ENCODE measurements around the gene CCNY. TPM values are rescaled to one million over a fixed set of nuclear protein-coding genes. Genes with fewer than 3 reads are reported as not detected.

CCNY gene
- total RNA-seq (10 to 100 TPM; 58.4 to 65.2 TPM), polyA plus RNA-seq (15.1 TPM)

- Histone ChIP-seq H3K4me1 (ENCODE audit: insufficient read depth, low read length) (peaks cover 43% of the 10 kb centered on the region), H3K9me3 (ENCODE audit: low read length) (no peaks in the 10 kb centered on the region), H3K36me3 (ENCODE audit: insufficient read depth, low read length) (no peaks in the 10 kb centered on the region), H3K27me3 (ENCODE audit: insufficient read depth, low read length, poor library complexity, severe bottlenecking) (no peaks in the 10 kb centered on the region), H3K4me3 (ENCODE audit: low read length) (peak within 1 kb of the TSS; percentile 77), H3K27ac (ENCODE audit: low read depth, low read length) (peak within 1 kb of the TSS; percentile 68)
- peak within 1 kb of the TSS; percentile 81 to 93 (median 90) for H3K27ac Mint-ChIP-seq
- H3K27me3 Mint-ChIP-seq = no peaks in the 10 kb centered on the region
- ChIA-PET POLR2A (no interaction called here), CTCF (no interaction called here)
- peak within 1 kb of the TSS; percentile 85 to 96 (median 92) for H3K4me3 Mint-ChIP-seq
- no peaks in the 10 kb centered on the region for H3K9me3 Mint-ChIP-seq
- H3K4me1 Mint-ChIP-seq = peaks cover 64 to 80% (median 76%) of the 10 kb centered on the region in 3 donors
- peaks cover 0 to 18% (median 2%) of the 10 kb centered on the region in 3 donors for H3K36me3 Mint-ChIP-seq
- peak; percentile 69 to 83 (median 75) for DNase-seq
Measured at GRCh38 chr10:35336084-35336831, at the start of gene CCNY. Gene CCNY (plus strand): TSS chr10:35336509. CDS start chr10:35337054, 545 bp downstream.

- ChIA-PET CTCF (interaction anchor here (0.7 kb wide), 1 partner anchor 81 kb away, joined by 3 read pairs; no protein-coding TSS in a partner anchor), POLR2A (no interaction called here)
- Histone ChIP-seq H3K36me3 (ENCODE audit: insufficient read depth, low read length) (no peaks in the 10 kb centered on the region), H3K4me3 (ENCODE audit: low read length) (no peak overlapping the region), H3K27me3 (ENCODE audit: insufficient read depth, low read length, poor library complexity, severe bottlenecking) (no peaks in the 10 kb centered on the region), H3K27ac (ENCODE audit: low read depth, low read length) (no peak overlapping the region), H3K4me1 (ENCODE audit: insufficient read depth, low read length) (no peaks in the 10 kb centered on the region), H3K9me3 (ENCODE audit: low read length) (no peaks in the 10 kb centered on the region)
- no peak for DNase-seq
- Mint-ChIP-seq H3K4me1 (no peaks in the 10 kb centered on the region), H3K27ac (peak overlapping the region in 1 of 8 donors; percentile 70), H3K27me3 (peaks cover 0 to 8% of the 10 kb centered on the region in 2 donors), H3K36me3 (peaks cover 0 to 4% (median 0%) of the 10 kb centered on the region in 3 donors), H3K4me3 (no peak overlapping the region), H3K9me3 (no peaks in the 10 kb centered on the region)
Measured at GRCh38 chr10:35289198-35289597, 47.1 kb upstream of the CCNY start.

GRCh38 chr10:35294506-35294905 lies 41.8 kb upstream of the CCNY start:
- Mint-ChIP-seq H3K4me1 (no peaks in the 10 kb centered on the region), H3K9me3 (no peaks in the 10 kb centered on the region), H3K36me3 (peaks cover 0 to 14% (median 2%) of the 10 kb centered on the region in 3 donors), H3K27me3 (peaks cover 6 to 32% of the 10 kb centered on the region in 2 donors), H3K4me3 (no peak overlapping the region), H3K27ac (no peak overlapping the region)
- Histone ChIP-seq H3K4me1 (ENCODE audit: insufficient read depth, low read length) (no peaks in the 10 kb centered on the region), H3K36me3 (ENCODE audit: insufficient read depth, low read length) (no peaks in the 10 kb centered on the region), H3K4me3 (ENCODE audit: low read length) (no peak overlapping the region), H3K27me3 (ENCODE audit: insufficient read depth, low read length, poor library complexity, severe bottlenecking) (no peaks in the 10 kb centered on the region), H3K27ac (ENCODE audit: low read depth, low read length) (no peak overlapping the region), H3K9me3 (ENCODE audit: low read length) (no peaks in the 10 kb centered on the region)
- ChIA-PET CTCF (no interaction called here), POLR2A (no interaction called here)
- DNase-seq = no peak

GRCh38 chr10:35299016-35299415 lies 37.3 kb upstream of the CCNY start:
- no peaks in the 10 kb centered on the region for H3K4me1 ChIP-seq (ENCODE audit: insufficient read depth, low read length)
- H3K27ac ChIP-seq (ENCODE audit: low read depth, low read length) = no peak overlapping the region
- ChIA-PET POLR2A (no interaction called here), CTCF (no interaction called here)
- H3K27me3 ChIP-seq (ENCODE audit: insufficient read depth, low read length, poor library complexity, severe bottlenecking) = no peaks in the 10 kb centered on the region
- Mint-ChIP-seq H3K27ac (no peak overlapping the region), H3K9me3 (peaks cover 0 to 2% (median 0%) of the 10 kb centered on the region in 5 donors), H3K4me1 (peaks cover 0 to 2% (median 0%) of the 10 kb centered on the region in 3 donors), H3K36me3 (peaks cover 0 to 10% (median 2%) of the 10 kb centered on the region in 3 donors), H3K4me3 (no peak overlapping the region), H3K27me3 (peaks cover 10 to 33% of the 10 kb centered on the region in 2 donors)
- no peak overlapping the region for H3K4me3 ChIP-seq (ENCODE audit: low read length)
- no peaks in the 10 kb centered on the region for H3K9me3 ChIP-seq (ENCODE audit: low read length)
- DNase-seq = no peak
- no peaks in the 10 kb centered on the region for H3K36me3 ChIP-seq (ENCODE audit: insufficient read depth, low read length)

GRCh38 chr10:35300063-35300699 lies 36.1 kb upstream of the CCNY start:
- no peaks in the 10 kb centered on the region for H3K27me3 ChIP-seq (ENCODE audit: insufficient read depth, low read length, poor library complexity, severe bottlenecking)
- Mint-ChIP-seq H3K27ac (no peak overlapping the region), H3K4me1 (peaks cover 0 to 2% (median 0%) of the 10 kb centered on the region in 3 donors), H3K27me3 (peaks cover 12 to 35% of the 10 kb centered on the region in 2 donors), H3K9me3 (peaks cover 0 to 3% (median 0%) of the 10 kb centered on the region in 5 donors), H3K36me3 (peaks cover 0 to 10% (median 2%) of the 10 kb centered on the region in 3 donors), H3K4me3 (no peak overlapping the region)
- ChIA-PET POLR2A (no interaction called here), CTCF (no interaction called here)
- no peak overlapping the region for H3K4me3 ChIP-seq (ENCODE audit: low read length)
- H3K4me1 ChIP-seq (ENCODE audit: insufficient read depth, low read length) = no peaks in the 10 kb centered on the region
- no peaks in the 10 kb centered on the region for H3K36me3 ChIP-seq (ENCODE audit: insufficient read depth, low read length)
- H3K9me3 ChIP-seq (ENCODE audit: low read length) = no peaks in the 10 kb centered on the region
- DNase-seq = no peak
- H3K27ac ChIP-seq (ENCODE audit: low read depth, low read length) = no peak overlapping the region

GRCh38 chr10:35304649-35305048 lies 31.7 kb upstream of the CCNY start:
- no peaks in the 10 kb centered on the region for H3K36me3 Mint-ChIP-seq
- peaks cover 0 to 3% (median 0%) of the 10 kb centered on the region in 5 donors for H3K9me3 Mint-ChIP-seq
- H3K4me3 Mint-ChIP-seq = no peak overlapping the region
- Histone ChIP-seq H3K4me3 (ENCODE audit: low read length) (no peak overlapping the region), H3K36me3 (ENCODE audit: insufficient read depth, low read length) (no peaks in the 10 kb centered on the region), H3K27me3 (ENCODE audit: insufficient read depth, low read length, poor library complexity, severe bottlenecking) (no peaks in the 10 kb centered on the region), H3K9me3 (ENCODE audit: low read length) (no peaks in the 10 kb centered on the region), H3K4me1 (ENCODE audit: insufficient read depth, low read length) (no peaks in the 10 kb centered on the region), H3K27ac (ENCODE audit: low read depth, low read length) (no peak overlapping the region)
- peaks cover 0 to 2% (median 0%) of the 10 kb centered on the region in 3 donors for H3K4me1 Mint-ChIP-seq
- POLR2A ChIA-PET = no interaction called here
- no peak for DNase-seq
- H3K27me3 Mint-ChIP-seq = peaks cover 16 to 46% of the 10 kb centered on the region in 2 donors
- CTCF ChIA-PET = no interaction called here
- peak overlapping the region in 1 of 8 donors; percentile 49 for H3K27ac Mint-ChIP-seq

GRCh38 chr10:35306852-35307251 lies 29.5 kb upstream of the CCNY start:
- H3K27me3 Mint-ChIP-seq = peaks cover 16 to 53% of the 10 kb centered on the region in 2 donors
- CTCF ChIA-PET = no interaction called here

GRCh38 chr10:35307297-35307696 lies 29.0 kb upstream of the CCNY start:
- Histone ChIP-seq H3K9me3 (ENCODE audit: low read length) (no peaks in the 10 kb centered on the region), H3K36me3 (ENCODE audit: insufficient read depth, low read length) (no peaks in the 10 kb centered on the region), H3K4me3 (ENCODE audit: low read length) (no peak overlapping the region), H3K4me1 (ENCODE audit: insufficient read depth, low read length) (no peaks in the 10 kb centered on the region), H3K27ac (ENCODE audit: low read depth, low read length) (no peak overlapping the region), H3K27me3 (ENCODE audit: insufficient read depth, low read length, poor library complexity, severe bottlenecking) (no peaks in the 10 kb centered on the region)
- peak overlapping the region in 1 of 8 donors; percentile 33 for H3K27ac Mint-ChIP-seq
- ChIA-PET CTCF (no interaction called here), POLR2A (no interaction called here)
- no peak for DNase-seq
- no peaks in the 10 kb centered on the region for H3K36me3 Mint-ChIP-seq
- no peaks in the 10 kb centered on the region for H3K4me1 Mint-ChIP-seq
- H3K4me3 Mint-ChIP-seq = no peak overlapping the region
- peaks cover 0 to 3% (median 0%) of the 10 kb centered on the region in 5 donors for H3K9me3 Mint-ChIP-seq
- peaks cover 16 to 53% of the 10 kb centered on the region in 2 donors for H3K27me3 Mint-ChIP-seq

More at GRCh38 chr10:35306852-35307251, 29.5 kb upstream of the CCNY start:
- no peaks in the 10 kb centered on the region for H3K9me3 ChIP-seq (ENCODE audit: low read length)
- no peaks in the 10 kb centered on the region for H3K4me1 ChIP-seq (ENCODE audit: insufficient read depth, low read length)
- no peak overlapping the region for H3K4me3 ChIP-seq (ENCODE audit: low read length)
- H3K36me3 ChIP-seq (ENCODE audit: insufficient read depth, low read length) = no peaks in the 10 kb centered on the region
- POLR2A ChIA-PET = no interaction called here
- Mint-ChIP-seq H3K9me3 (peaks cover 0 to 3% (median 0%) of the 10 kb centered on the region in 5 donors), H3K4me3 (no peak overlapping the region), H3K4me1 (no peaks in the 10 kb centered on the region), H3K36me3 (no peaks in the 10 kb centered on the region), H3K27ac (peak overlapping the region in 1 of 8 donors; percentile 33)
- H3K27ac ChIP-seq (ENCODE audit: low read depth, low read length) = no peak overlapping the region
- no peaks in the 10 kb centered on the region for H3K27me3 ChIP-seq (ENCODE audit: insufficient read depth, low read length, poor library complexity, severe bottlenecking)
- no peak for DNase-seq

Data from CD8-positive, alpha-beta memory T cell (primary cell).